ENCODE data around the gene RUNX1.
"Not testable (repeated sequence)": the region's sequence is repeated elsewhere in the genome, so short reads cannot be mapped to it uniquely, and the experiment has no call there.

The RUNX1 gene

DNA sequence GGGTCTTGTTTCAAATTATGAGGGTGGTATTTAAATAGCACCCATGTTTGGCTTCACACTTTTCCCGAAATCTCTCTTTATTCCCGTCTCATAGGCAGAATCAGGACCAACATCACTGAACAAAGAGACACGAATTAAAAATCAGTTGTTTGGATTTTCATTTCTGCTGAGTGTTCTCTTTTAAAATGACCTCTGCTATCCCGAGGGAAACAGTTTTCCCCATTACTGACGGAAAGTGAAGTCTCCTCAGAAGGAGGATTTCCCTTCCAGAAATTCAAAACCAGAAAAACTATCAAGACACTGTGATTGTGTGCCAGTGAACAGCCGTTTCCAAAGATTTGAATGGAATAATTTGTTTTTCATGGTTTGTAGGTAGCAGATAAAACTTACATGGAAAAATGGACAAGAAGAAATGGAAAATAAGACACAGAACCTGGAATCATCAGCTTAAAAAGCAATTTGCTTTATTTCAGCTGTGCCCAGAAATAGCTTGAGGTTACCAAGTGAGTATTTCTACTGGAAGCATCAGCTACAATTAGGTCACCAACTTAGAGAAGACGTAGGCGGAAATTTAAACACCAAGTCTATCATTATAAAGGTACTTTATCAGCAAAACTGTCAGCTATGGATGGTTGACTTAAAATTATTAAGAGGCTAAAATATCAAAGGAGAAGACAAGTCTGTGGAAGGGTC lies 68.5 kb downstream of the RUNX1 start:
- DNase-seq: no peak
- TF ChIP-seq GATA1 (IDR thresholded peaks at IDR 0.05; ENCODE audit: low read depth, low read length): no peak
- TF ChIP-seq POLR2A (IDR thresholded peaks at IDR 0.05; ENCODE audit: low read length): no peak

DNA sequence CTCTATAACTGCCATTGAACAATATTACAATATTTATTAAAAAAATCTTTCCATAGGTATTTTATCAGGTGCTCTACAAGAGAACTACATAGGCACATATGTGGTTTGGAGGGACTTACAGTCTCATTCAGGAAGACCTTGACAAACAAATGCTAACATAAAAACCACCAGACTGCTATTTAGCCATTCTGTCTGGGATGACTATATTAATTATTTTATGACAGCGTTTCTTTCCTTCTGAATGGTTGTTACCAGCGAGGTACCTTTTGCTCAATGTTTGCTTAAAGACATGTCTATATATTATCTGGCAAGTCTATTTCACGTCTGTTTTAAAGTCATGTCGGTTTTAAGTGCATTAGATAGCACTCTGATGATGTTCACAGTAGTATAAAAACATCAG lies 69.7 kb downstream of the RUNX1 start:
- TF ChIP-seq POLR2A (IDR thresholded peaks at IDR 0.05; ENCODE audit: low read length) (no peak), GATA1 (IDR thresholded peaks at IDR 0.05; ENCODE audit: low read depth, low read length) (no peak)
- no peak for DNase-seq

DNA sequence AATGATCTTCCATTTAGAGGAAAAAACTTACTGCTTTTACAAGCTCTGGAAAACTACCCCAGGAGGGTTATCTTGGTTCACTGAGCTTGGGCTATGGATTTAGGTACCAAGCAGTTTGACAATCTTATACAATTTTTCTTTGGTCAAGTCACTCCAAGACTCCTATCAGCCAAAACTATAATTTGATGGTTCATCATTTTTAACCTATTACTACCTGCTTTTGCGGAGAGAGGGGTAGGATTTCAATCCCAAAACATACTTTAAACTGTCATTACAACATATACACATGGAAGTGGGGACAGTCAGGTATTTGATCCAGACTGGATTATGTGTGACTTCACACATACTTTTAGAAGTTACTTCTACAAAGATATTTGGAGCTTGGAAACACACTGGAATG lies 71.8 kb downstream of the RUNX1 start:
- DNase-seq: no peak
- TF ChIP-seq GATA1 (IDR thresholded peaks at IDR 0.05; ENCODE audit: low read depth, low read length) (no peak), POLR2A (IDR thresholded peaks at IDR 0.05; ENCODE audit: low read length) (no peak)

DNA sequence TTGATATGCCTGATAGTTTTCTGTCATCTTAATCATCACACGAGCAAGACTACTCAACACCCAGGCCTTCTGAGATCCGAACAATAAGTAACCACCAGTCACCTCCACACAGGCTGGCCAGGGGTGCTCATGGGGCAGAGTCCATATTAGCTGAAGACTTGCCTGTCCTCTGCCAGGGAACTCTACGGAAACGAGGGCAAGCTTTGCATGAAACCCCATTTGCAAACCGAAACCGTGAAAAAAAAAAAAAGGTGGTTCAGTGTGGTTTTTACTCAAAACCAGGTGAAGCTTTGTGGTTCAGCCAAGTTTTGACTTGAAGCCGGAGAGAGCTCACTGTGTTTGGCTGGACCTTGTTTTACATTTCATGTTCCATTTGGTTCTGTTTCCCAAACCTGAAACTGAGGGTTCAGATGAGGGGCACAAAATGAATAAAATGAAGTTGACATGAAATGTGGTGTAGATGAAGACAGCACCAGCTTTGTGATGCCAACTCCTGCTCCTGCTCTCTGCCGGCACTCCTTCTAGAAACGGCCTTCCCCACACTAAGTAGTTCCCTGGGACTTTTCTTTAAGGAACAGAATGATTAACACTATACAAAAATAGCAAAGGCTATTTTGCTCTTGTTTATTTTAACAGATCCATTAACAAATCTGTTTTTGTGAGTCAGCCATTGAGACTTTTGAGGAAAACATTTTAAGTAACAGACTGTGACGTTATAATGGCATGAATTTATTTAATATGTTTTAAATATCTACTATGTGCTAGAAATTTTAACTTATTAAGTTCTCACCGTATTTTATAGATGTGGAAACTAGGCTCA lies 74.7 kb downstream of the RUNX1 start:
- no peak for TF ChIP-seq GATA1 (IDR thresholded peaks at IDR 0.05; ENCODE audit: low read depth, low read length)
- TF ChIP-seq POLR2A (IDR thresholded peaks at IDR 0.05; ENCODE audit: low read length): no peak
- DNase-seq: no peak

DNA sequence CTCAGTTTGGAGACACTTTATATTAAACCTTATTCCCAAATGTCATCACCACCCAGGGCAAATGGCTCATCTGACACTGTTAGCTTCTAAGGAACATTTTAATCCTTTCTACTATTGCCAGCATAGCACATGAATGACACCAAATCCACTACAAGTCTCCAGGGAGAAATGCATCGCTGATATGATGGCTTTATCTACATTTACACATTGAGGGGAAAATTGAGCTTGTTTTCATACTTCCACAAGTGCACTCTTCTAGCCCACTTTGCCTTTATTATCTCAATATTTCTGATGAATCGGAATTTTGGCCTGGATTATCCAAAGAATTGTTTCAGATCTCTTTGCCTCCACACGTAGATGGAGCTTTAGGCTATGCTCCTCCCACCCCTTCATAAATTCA lies 75.4 kb downstream of the RUNX1 start:
- no peak for TF ChIP-seq GATA1 (IDR thresholded peaks at IDR 0.05; ENCODE audit: low read depth, low read length)
- no peak for TF ChIP-seq POLR2A (IDR thresholded peaks at IDR 0.05; ENCODE audit: low read length)

DNA sequence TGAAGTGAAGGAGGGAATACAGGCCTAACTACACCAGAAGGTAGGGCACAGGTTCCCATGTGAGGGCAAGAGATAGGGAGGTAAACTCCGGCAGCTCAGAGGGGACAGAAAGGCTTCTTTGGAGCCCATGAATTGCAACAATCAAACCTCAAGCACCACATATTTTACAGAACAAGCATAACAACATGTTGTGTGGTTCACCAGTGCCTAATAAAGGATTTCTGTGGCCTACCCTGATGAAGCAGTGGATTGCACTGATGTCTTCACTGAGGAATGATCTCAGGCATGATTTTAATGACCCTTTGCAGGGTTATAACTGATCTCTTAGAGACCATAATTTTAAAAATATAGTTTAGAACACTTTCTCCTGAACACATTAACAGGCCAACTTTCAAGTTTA lies 77.4 kb downstream of the RUNX1 start:
- TF ChIP-seq POLR2A (IDR thresholded peaks at IDR 0.05; ENCODE audit: low read length): no peak
- TF ChIP-seq GATA1 (IDR thresholded peaks at IDR 0.05; ENCODE audit: low read depth, low read length): no peak
- DNase-seq: no peak

More for the DNA sequence above, 75.4 kb downstream of the RUNX1 start:
- DNase-seq: peak; percentile 37 to 57

DNA sequence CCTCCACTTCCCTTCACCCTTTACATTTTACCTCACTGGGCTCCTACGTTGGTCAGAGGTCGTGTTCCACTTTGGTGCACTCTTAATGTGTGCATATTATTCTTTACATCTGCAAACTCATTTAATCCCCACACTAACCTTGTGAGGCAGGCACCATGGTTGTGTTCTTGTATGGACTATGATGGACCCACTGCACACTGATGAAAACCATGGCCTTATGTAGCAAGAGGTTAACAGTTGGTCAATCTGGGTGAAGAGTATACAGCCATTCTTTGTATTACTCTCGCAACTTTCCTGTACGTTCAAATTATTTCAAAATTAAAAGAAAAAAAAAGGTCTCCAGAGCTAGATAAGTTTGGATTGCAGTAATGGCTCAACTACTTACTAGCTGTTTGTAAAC lies 78.5 kb downstream of the RUNX1 start:
- no peak for TF ChIP-seq GATA1 (IDR thresholded peaks at IDR 0.05; ENCODE audit: low read depth, low read length)
- TF ChIP-seq POLR2A (IDR thresholded peaks at IDR 0.05; ENCODE audit: low read length): no peak
- no peak for DNase-seq

DNA sequence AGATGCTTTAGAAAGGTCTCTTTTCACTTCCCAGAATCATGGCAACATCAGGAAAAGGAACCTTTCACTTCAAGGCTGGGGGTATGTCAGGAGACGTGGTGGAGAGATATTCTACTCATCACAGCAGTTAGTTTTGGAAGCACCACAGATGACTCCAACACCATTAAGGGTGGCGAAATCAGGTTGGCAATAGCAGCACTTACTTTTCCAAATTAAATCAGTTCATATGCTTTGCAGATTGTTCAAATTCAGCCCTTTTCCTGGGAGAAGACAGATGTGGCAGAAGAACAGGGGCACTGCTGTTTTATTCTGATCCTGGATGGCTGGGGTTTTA lies 79.0 kb downstream of the RUNX1 start:
- DNase-seq: no peak
- TF ChIP-seq POLR2A (IDR thresholded peaks at IDR 0.05; ENCODE audit: low read length) (no peak), GATA1 (IDR thresholded peaks at IDR 0.05; ENCODE audit: low read depth, low read length) (no peak)

DNA sequence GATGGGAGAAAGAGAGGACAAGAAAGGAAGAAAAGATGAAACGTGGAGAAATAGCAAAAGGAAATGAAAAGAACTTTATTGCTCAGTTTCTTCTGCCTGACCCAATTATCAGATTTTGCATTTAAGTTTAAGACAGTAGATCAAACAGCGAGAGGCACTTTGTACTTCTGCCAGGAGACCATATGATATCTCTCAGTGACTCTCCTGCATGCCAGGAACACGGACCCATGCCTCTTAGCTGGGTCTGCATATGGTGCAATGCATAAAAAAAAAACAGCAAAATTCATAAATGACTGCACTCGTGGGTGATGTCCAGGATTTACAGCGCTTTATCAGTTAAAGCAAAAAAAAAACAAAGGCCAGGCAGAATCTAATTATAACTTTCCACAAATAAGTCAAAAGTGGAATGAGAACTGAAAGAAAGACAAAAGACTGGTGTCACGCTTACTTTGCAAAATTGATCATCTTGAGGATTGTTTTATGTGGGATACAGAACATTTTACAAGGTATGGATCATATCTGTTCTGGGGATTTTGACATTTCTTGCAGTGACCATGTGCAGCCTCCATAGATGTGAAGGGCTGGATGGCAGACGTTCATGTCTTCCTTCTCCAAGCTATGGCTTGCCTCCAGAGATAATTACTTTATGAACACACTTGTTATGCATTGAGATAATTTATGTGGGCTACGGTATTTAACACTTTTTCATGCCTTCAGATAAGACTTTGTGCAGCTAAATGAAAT lies 79.5 kb downstream of the RUNX1 start:
- TF ChIP-seq GATA1 (IDR thresholded peaks at IDR 0.05; ENCODE audit: low read depth, low read length): no peak
- no peak for TF ChIP-seq POLR2A (IDR thresholded peaks at IDR 0.05; ENCODE audit: low read length)
- no peak for DNase-seq

DNA sequence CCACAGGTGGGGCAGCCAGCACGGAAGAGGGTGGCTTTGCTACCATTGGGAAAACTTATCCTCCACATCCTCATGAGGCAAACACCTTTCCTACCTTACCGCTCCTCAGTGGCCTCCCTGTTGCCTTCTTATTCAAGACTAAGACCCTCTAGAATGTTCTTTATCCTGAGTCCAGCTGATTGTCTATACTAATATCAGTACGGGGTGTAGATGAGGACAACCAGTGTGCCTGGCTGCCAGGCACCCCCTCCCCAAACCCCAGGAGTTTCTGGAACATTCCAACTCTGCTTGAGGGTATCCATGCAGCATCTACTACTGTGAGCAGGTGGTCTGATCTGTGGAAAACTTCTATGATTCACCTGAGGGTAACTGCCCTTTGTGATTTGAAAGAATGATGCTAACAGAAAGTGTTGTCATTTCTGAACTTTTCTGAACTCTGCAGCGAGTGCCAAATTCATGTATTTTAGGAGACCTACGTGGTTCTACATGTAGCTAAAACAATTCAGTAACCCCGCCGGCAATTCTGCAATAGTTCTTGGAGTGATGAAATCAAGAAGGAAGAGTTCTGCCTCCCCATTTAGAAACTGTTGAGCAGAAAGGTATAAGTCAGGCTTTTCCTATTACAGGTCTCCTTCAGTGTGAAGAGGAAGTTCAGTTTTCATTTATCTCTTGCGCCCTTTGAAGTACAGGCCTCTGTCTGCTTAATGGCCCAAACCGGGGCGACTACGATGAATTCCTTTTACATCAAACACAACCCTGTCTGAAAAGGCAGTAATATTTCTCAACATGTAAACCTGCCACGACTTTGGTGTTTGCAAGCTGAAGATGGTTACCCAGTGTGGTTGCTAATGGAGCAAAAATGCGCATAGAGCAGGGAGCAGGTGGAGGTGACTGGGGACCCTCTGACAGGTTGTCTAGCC lies 80.4 kb downstream of the RUNX1 start:
- DNase-seq: no peak
- TF ChIP-seq GATA1 (IDR thresholded peaks at IDR 0.05; ENCODE audit: low read depth, low read length): no peak
- no peak for TF ChIP-seq POLR2A (IDR thresholded peaks at IDR 0.05; ENCODE audit: low read length)

DNA sequence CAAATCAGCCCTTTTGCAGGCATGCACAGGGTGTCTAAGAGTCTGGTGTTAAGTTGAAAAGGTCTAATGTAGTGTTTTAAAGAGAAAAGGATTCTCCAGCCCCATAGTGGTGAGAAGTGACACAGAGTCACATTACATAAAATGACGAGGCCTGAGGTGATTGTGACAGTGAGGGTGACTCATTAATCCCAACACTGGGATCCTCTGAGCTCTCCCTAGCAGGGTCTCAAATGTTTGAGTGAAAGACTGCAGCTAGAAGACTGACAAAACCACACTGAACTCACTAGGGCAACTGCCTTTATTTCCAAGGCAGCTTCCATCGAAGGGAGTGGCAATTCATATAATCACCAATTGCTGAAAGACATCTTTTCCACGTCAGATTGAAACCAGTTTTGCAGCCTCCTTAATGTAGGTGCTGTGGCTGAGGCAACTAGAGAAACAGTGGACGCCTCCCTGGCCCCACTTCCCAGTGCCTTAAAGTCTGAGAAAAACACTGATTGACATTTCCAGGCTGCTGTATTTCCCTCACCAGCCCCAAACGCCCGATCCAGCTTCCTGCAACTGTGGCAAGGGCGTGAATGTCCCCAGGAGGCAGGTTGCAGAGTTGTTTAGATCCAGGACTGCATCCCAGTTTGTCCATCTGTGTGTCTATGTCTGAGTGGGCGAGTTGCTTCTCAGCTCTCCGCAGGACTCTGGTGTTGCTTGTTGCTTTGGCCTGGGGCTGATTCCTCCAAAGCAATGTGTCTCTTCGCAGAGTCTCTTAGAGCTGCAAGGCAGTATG lies 81.4 kb downstream of the RUNX1 start:
- peak in 1 of 2 experiments; percentile 22 for DNase-seq

DNA sequence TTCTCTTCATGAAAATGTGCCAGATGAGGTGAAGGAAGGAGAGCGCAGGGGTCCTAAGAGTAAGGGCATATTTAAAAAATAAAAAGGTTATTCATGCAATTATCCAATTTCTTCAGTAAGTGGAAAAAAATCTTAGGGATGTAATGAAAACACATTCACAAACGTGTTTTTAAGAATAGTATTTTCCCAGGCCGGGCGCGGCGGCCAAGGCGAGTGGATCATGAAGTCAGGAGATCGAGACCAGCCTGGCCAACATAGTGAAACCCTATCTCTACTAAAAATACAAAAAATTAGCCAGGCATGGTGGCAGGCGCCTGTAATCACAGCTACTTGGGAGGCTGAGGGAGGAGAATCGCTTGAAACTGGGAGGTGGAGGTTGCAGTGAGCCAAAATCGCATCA lies 82.2 kb downstream of the RUNX1 start:
- not testable (repeated sequence) for DNase-seq

More for the DNA sequence above, 81.4 kb downstream of the RUNX1 start:
- TF ChIP-seq GATA1 (IDR thresholded peaks at IDR 0.05; ENCODE audit: low read depth, low read length) (no peak), POLR2A (IDR thresholded peaks at IDR 0.05; ENCODE audit: low read length) (no peak)

Data from erythroblast (primary cell).